Dendritic cell treated with granulocyte-macrophage colony-stimulating factor and Interleukin-4, amounts not matched to agents 40 ng/mL and 50 ng/mL, for 4 days (primary cell): ENCODE measurements around the gene TTL.
"Not testable (repeated sequence)": the region's sequence is repeated elsewhere in the genome, so short reads cannot be mapped to it uniquely, and the experiment has no call there.

Source experiments
- H3K27ac Mint-ChIP-seq: one replicate; pipeline ENCODE4 v1.8.0; 2022; ENCODE audit warnings: mild to moderate bottlenecking, mixed read lengths
- H3K27me3 Mint-ChIP-seq: one replicate; pipeline ENCODE4 v1.8.0; 2022; ENCODE audit warnings: mild to moderate bottlenecking, mixed read lengths
- H3K36me3 Mint-ChIP-seq: one replicate; pipeline ENCODE4 v1.8.0; 2022; ENCODE audit warnings: low read depth, mixed read lengths
- H3K4me1 Mint-ChIP-seq: one replicate; pipeline ENCODE4 v1.8.0; 2022; ENCODE audit warnings: low read depth, mixed read lengths
- H3K4me3 Mint-ChIP-seq: one replicate; pipeline ENCODE4 v1.8.0; 2022; ENCODE audit warnings: mild to moderate bottlenecking, moderate library complexity, mixed read lengths
- H3K9me3 Mint-ChIP-seq: one replicate; pipeline ENCODE4 v1.8.0; 2022; ENCODE audit warnings: mixed read lengths
- intact Hi-C: fragments of 100-400 bp; cut with micrococcal nuclease; formaldehyde crosslinking; loops from one replicate; pipeline ENCODE4 v1.15.0; 2022

Gene TTL

DNA sequence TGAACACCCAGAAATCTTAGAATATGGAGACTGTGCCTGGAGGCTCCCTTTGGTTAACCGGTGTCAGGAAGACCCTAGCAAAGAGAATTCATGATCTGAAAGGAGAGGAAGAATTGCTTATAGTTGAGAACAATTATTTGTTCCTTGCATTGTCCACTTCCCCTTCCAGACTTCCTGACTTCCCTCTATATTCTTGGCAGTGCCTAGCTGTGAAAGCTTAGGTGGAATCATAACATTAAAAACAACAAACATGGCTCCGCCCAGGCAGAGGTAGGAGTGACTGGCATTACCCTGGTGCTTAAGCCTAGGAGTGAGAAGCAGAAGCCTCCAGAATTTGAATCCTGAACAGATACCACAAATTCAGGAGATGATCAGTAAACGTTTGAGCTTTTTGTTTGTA lies 1.9 kb downstream of the TTL start:
- peaks cover 59% of the 10 kb centered on the region for H3K36me3 Mint-ChIP-seq
- peak overlapping the region; percentile 96 for H3K4me3 Mint-ChIP-seq
- peaks cover 63% of the 10 kb centered on the region for H3K4me1 Mint-ChIP-seq
- peak overlapping the region; percentile 92 for H3K27ac Mint-ChIP-seq
- intact Hi-C loops = loop anchor here (2.0 kb wide), 1 partner anchor 59 kb away; the partner anchor contains the start of gene POLR1B
- peaks cover 6% of the 10 kb centered on the region for H3K27me3 Mint-ChIP-seq
- H3K9me3 Mint-ChIP-seq = no peaks in the 10 kb centered on the region

DNA sequence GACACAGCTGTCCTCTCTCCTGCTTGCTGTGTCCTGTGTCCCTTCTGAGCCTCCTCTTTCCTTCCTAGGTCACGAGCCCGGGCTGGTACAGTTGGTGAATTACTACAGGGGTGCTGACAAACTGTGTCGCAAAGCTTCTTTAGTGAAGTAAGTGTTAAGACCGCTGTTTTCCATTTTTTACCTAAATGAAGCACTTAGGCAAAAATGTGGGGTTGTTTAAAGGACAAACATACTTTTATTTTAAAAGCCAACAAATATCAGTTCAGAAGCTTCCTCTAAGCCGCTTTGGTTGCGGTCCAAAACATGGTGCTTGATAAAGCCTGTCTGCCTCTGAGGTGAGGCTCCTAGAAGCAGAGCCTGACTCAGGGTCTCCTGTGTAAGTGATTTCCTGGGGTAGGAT lies 3.9 kb downstream of the TTL start:
- Mint-ChIP-seq H3K4me3 (no peak overlapping the region), H3K4me1 (peaks cover 57% of the 10 kb centered on the region), H3K9me3 (no peaks in the 10 kb centered on the region), H3K27ac (no peak overlapping the region), H3K36me3 (peaks cover 58% of the 10 kb centered on the region), H3K27me3 (no peaks in the 10 kb centered on the region)
- intact Hi-C loops = no loop called here

DNA sequence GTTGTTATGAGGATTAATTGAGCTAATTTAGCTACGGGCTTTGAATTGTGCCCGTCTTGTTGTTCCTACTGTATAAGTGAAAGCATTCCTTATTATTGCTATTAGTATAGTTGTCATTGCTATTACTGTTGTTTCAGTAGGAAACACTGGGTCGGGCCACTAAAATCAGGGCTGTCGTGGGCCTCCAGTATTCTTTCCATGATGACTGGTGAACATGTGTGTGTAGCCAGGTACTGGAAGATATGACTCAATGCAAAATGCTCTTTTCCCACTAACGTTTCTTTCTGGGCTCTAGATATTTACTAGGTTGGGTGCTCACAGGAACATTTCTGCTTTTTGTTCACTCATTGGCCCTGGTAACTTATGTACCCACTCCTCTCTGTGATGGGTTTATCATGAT lies 4.9 kb downstream of the TTL start:
- intact Hi-C loops = no loop called here
- peaks cover 52% of the 10 kb centered on the region for H3K4me1 Mint-ChIP-seq
- H3K36me3 Mint-ChIP-seq = peaks cover 55% of the 10 kb centered on the region
- no peak overlapping the region for H3K27ac Mint-ChIP-seq
- H3K27me3 Mint-ChIP-seq = no peaks in the 10 kb centered on the region
- no peak overlapping the region for H3K4me3 Mint-ChIP-seq
- H3K9me3 Mint-ChIP-seq = no peaks in the 10 kb centered on the region

DNA sequence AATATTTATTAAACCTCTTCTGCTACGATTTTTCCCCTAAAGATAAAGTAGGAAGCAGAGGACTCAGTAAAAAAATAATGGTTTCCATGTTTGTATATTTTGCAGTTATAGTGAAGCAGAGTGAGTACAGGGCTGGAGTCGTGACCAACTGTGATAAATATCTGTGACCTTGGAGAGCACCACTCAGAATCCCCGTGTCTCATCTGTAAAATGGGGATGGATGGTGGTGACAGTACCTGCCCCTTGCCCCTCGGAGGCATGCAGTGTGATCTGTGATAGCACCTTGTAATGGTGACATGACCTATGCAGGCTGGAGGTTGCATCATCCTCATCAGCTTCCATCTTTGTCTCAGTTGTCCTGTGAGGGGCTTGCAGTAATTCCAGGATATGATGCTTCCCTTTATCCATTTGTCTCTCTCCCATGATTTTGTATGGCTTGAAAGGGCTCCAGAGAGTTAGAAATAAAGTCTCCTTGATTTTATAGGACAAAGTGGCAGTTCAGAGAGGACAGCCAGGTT lies 5.5 kb downstream of the TTL start:
- no peak overlapping the region for H3K4me3 Mint-ChIP-seq
- H3K4me1 Mint-ChIP-seq = peaks cover 52% of the 10 kb centered on the region
- no peaks in the 10 kb centered on the region for H3K27me3 Mint-ChIP-seq
- no peaks in the 10 kb centered on the region for H3K9me3 Mint-ChIP-seq
- H3K36me3 Mint-ChIP-seq = peaks cover 57% of the 10 kb centered on the region
- no peak overlapping the region for H3K27ac Mint-ChIP-seq
- intact Hi-C loops = no loop called here

DNA sequence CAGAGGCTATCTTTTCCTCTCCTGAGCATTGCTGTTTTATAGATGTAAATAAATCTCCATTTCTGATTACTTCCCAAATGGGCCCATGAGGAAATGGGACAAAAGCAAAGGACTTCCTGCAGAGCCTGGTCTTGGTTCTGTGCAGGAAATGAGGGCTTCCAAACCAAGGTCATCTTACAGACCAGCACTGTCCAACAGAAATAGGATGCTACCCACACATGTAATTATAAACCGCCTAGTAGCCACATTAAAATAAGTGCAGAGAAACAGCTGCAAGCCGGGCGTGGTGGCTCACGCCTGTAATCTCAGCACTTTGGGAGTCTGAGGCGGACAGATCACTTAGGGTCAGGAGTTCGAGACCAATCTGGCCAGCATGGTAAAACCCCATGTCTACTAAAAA lies 6.2 kb downstream of the TTL start:
- Mint-ChIP-seq H3K4me3 (no peak overlapping the region), H3K27me3 (no peaks in the 10 kb centered on the region), H3K4me1 (peaks cover 49% of the 10 kb centered on the region), H3K9me3 (no peaks in the 10 kb centered on the region), H3K27ac (no peak overlapping the region), H3K36me3 (peaks cover 53% of the 10 kb centered on the region)
- intact Hi-C loops = no loop called here

DNA sequence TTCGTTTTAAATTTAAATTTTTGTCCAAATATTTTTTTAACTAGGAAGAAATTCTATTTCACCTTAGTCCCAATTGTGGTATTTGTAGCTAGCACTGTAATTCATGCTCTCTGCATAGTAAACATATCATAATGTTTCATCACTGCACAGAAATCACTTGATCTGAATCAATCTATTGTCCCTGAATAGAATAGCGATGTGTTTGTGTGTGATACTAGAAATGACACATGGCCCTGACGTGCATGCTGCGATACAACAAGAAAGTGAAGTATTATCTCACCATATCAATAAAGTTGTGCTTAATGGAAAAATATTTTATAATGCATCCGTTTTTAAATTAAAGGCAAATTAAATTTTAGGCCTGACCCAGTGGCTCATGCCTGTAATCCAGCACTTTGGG lies 10.0 kb downstream of the TTL start:
- intact Hi-C loops = no loop called here
- Mint-ChIP-seq H3K4me1 (peaks cover 20% of the 10 kb centered on the region), H3K27me3 (no peaks in the 10 kb centered on the region), H3K27ac (no peak overlapping the region), H3K9me3 (no peaks in the 10 kb centered on the region), H3K36me3 (peaks cover 30% of the 10 kb centered on the region), H3K4me3 (no peak overlapping the region)

DNA sequence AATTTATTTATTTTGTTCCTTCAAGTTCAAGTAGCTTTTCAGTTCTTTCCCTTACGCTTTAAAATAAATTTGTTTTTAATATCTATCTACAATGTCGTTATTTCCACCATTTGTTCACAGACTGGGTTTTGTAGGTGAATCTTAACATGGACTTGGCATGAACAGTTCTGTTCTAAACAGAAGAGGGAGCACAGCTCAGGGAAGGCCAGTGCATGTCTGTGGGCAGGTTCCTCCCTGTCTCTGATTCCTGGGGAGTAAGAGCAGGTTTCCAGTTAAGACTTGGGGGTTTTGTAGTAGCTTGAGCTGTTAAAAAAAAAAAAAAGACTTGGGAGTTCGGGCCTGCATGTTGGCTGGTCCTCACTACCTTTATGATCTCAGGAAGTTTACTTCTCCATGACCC lies 11.1 kb downstream of the TTL start:
- Mint-ChIP-seq H3K4me1 (peaks cover 9% of the 10 kb centered on the region), H3K4me3 (no peak overlapping the region), H3K36me3 (peaks cover 19% of the 10 kb centered on the region), H3K27ac (no peak overlapping the region), H3K9me3 (no peaks in the 10 kb centered on the region), H3K27me3 (no peaks in the 10 kb centered on the region)
- intact Hi-C loops = no loop called here

DNA sequence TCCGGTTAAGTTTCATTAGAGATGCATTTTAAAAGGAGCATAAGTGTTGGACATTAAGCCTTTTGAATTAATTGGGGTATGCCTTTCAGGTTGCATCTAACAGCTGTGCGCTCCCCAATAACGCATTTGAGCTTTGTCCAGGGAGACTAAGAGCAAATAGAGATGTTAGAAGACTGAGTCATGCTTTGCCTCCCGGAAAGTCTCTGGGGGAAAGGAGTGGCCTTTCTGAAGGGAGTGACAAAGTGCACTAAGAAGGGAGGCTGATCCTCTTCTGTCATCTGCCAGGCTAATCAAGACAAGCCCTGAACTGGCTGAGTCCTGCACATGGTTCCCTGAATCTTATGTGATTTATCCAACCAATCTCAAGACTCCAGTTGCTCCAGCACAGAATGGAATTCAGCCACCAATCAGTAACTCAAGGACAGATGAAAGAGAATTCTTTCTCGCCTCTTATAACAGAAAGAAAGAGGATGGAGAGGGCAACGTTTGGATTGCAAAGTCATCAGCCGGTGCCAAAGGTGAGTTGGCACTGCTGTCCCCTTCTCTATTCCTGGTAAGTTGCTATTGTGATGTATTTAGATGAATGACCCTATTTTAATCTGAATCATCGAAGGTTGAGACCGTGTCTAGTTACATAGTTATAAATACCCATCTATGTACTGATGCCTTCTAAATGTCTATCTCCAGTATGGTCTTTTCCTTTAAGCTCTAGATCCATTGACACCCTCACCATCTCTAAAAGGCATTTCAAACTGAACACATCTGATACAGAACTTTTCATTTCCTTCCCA lies 12.1 kb downstream of the TTL start:
- H3K9me3 Mint-ChIP-seq = no peaks in the 10 kb centered on the region
- H3K36me3 Mint-ChIP-seq = peaks cover 17% of the 10 kb centered on the region
- intact Hi-C loops = no loop called here
- H3K27ac Mint-ChIP-seq = no peak overlapping the region
- no peaks in the 10 kb centered on the region for H3K27me3 Mint-ChIP-seq
- peaks cover 5% of the 10 kb centered on the region for H3K4me1 Mint-ChIP-seq
- H3K4me3 Mint-ChIP-seq = no peak overlapping the region

DNA sequence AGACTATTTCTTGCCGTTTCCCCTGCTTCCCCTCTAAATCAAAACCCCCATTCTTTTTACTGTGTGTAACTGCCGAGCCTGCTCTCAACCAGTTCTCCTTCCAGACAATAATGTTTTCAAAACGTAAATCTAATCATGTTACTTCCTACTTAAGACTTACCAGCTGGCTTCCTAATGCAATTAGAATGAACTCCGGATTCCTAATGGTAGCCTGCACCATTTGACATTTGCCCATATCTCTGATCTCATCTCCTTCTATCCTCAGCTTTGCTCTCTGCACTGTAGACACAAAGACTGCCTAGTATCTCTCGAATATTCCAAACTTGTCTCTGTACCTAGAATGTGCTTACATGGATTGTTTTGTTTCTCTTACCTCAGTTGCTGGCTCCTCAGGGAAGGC lies 12.9 kb downstream of the TTL start:
- Mint-ChIP-seq H3K4me1 (peaks cover 5% of the 10 kb centered on the region), H3K36me3 (peaks cover 25% of the 10 kb centered on the region), H3K27ac (no peak overlapping the region), H3K4me3 (no peak overlapping the region), H3K27me3 (no peaks in the 10 kb centered on the region), H3K9me3 (no peaks in the 10 kb centered on the region)
- intact Hi-C loops = no loop called here

DNA sequence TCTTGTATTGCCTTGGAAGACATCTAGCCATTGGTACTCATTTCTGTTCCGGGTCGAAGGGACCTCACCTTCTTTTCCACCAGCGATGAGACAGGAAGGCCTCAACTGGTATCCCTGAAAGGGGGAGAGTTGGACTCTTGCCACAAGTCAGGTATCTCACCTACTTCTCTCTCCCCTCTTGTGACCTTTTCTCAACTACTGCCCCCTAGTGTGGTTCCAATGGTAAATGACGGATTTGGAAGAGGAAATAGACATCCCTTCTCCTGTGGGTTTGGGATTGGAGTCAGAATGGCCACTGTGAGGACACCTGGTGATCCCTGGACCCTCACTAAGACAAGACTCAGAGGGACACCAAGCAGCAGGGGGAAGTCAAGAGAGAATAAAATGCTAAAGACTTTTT lies 13.9 kb downstream of the TTL start:
- peaks cover 28% of the 10 kb centered on the region for H3K36me3 Mint-ChIP-seq
- H3K4me3 Mint-ChIP-seq, H3K9me3 Mint-ChIP-seq, H3K27ac Mint-ChIP-seq, H3K27me3 Mint-ChIP-seq, intact Hi-C loops, H3K4me1 Mint-ChIP-seq: not testable (repeated sequence)

DNA sequence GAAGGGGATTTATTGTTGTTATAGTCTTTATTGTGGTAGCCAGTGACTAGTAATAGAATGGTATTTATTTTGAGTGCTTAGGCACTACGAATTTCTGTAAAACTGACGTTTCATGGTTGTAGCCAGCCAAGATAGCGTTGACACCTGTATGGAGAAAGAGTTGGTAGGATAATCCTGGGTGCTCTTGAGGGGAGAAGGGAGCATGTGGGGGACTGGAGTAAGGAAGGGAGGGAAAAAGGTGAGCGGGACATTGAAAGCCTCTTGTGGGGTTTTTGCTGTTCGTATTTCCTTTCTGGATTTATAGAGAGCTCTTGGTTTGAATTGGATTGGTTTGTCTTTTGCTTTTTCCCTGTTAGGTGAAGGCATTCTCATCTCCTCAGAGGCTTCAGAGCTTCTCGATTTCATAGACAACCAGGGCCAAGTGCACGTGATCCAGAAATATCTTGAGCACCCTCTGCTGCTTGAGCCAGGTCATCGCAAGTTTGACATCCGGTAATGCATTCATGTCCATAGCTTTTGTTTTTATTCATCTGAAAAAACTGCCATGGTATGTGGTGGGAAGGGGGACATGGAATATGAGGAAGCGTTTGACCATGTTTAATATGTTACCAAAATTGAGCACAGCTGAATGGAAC lies 19.0 kb downstream of the TTL start:
- intact Hi-C loops = not testable (repeated sequence)
- H3K36me3 Mint-ChIP-seq = peaks cover 33% of the 10 kb centered on the region

DNA sequence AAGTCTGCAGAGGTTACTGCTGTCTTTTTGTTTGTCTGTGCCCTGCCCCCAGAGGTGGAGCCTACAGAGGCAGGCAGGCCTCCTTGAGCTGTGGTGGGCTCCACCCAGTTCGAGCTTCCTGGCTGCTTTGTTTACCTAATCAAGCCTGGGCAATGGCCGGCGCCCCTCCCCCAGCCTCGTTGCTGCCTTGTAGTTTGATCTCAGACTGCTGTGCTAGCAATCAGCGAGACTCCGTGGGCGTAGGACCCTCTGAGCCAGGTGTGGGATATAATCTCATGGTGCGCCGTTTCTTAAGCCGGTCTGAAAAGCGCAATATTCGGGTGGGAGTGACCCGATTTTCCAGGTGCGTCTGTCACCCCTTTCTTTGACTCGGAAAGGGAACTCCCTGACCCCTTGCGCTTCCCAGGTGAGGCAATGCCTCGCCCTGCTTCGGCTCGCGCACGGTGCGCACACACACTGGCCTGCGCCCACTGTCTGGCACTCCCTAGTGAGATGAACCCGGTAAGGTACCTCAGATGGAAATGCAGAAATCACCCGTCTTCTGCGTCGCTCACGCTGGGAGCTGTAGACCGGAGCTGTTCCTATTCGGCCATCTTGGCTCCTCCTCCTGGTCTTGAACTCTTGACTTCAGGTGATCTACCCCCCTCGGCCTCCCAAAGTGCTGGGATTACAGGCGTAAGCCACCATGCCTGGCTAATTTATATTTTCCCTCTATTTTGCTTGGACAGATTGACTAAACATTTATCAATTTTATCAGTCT lies 27.5 kb downstream of the TTL start:
- H3K4me1 Mint-ChIP-seq, H3K9me3 Mint-ChIP-seq, intact Hi-C loops, H3K27ac Mint-ChIP-seq, H3K27me3 Mint-ChIP-seq, H3K4me3 Mint-ChIP-seq: not testable (repeated sequence)
- peaks cover 52% of the 10 kb centered on the region for H3K36me3 Mint-ChIP-seq

More for the DNA sequence above, 19.0 kb downstream of the TTL start:
- H3K27ac Mint-ChIP-seq, H3K27me3 Mint-ChIP-seq, H3K4me1 Mint-ChIP-seq, H3K4me3 Mint-ChIP-seq, H3K9me3 Mint-ChIP-seq: not testable (repeated sequence)

DNA sequence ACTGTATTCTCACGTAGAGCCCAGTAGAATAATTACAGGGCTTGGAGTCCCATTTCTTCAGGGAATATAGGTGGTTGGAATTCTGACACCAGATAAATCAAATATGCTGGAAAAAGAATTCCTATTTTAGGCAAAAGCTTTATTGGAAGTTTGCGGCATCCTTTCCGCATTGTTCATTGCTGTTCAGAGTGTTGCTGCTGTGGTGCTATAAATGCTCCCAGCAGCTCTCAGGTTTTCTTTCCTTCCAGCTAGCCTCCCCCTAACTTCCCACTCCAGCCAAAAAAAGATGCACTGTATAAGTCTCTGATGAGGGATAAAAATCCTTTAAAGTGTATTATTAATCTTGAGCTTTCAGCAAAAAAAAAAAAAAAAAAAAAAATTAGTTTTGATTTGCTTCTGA lies 34.8 kb downstream of the TTL start:
- intact Hi-C loops = no loop called here
- Mint-ChIP-seq H3K9me3 (no peaks in the 10 kb centered on the region), H3K36me3 (peaks cover 97% of the 10 kb centered on the region), H3K27me3 (no peaks in the 10 kb centered on the region), H3K4me1 (no peaks in the 10 kb centered on the region), H3K4me3 (no peak overlapping the region), H3K27ac (no peak overlapping the region)

DNA sequence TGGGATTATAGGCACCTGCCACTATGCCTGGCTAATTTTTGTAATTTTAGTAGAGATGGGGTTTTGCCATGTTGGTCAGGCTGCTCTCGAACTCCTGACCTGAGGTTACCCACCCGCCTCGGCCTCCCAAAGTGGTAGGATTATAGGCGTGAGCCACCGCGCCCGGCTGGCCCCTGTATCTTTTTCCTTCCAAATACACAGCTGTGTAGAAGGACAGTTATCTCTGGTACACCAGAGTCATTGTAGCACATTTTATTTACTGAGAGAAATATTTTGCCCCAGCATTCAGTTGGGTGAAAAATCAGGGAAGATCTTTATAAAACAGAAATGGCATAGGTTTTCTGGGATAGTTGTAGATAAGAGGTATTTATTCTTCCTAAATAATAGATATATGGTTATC lies 36.9 kb downstream of the TTL start:
- Mint-ChIP-seq H3K27ac (no peak overlapping the region), H3K27me3 (no peaks in the 10 kb centered on the region), H3K4me1 (no peaks in the 10 kb centered on the region), H3K9me3 (no peaks in the 10 kb centered on the region), H3K4me3 (no peak overlapping the region), H3K36me3 (peaks cover 97% of the 10 kb centered on the region)
- intact Hi-C loops = no loop called here
